ENCODE measurements around the gene KCNT2.
"Not testable (repeated sequence)": the region's sequence is repeated elsewhere in the genome, so short reads cannot be mapped to it uniquely, and the experiment has no call there.

The KCNT2 gene

DNA sequence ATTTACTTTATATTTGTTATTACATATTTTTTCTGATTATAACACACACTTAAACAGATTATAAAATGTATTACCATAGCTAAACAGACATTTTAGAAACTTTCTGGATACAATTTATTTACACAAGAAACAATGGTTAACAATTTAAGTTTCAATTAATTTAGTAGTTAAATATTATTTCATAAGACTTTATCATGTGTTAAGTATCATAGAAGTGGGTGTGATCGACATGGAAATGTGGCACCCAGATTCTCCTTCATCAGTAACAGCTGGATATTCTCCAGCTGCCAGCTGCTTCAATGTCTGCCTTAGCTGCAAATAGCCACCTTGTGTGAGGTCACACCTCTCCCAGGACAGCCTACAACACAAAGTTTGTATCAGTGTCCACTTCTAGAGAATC lies 97.8 kb downstream of the KCNT2 start:
- no peak for DNase-seq

DNA sequence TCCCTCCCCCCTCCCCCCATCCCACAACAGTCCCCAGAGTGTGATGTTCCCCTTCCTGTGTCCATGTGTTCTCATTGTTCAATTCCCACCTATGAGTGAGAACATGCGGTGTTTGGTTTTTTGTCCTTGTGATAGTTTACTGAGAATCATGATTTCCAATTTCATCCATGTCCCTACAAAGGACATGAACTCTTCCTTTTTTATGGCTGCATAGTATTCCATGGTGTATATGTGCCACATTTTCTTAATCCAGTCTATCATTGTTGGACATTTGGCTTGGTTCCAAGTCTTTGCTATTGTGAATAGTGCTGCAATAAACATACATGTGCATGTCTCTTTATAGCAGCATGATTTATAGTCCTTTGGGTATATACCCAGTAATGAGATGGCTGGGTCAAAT lies 104.0 kb downstream of the KCNT2 start:
- DNase-seq: not testable (repeated sequence)

DNA sequence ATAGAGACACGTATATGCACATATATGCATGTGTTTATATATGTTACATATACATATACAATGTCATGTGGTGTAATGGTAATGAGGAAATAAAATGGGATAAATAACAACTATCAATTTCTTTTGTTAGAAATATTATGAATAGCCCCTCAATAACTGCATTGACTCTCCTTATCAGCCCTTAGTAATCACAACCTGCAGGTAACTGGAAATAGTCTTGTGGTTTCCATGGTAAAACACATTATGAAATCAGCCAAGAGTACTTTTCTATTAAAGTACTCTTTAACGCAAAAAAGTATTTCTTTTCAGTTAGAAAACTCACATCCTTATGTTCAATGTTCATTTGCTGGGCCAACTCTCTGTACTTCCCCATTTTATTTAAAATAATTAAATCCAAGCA lies 105.8 kb downstream of the KCNT2 start:
- no peak for DNase-seq

DNA sequence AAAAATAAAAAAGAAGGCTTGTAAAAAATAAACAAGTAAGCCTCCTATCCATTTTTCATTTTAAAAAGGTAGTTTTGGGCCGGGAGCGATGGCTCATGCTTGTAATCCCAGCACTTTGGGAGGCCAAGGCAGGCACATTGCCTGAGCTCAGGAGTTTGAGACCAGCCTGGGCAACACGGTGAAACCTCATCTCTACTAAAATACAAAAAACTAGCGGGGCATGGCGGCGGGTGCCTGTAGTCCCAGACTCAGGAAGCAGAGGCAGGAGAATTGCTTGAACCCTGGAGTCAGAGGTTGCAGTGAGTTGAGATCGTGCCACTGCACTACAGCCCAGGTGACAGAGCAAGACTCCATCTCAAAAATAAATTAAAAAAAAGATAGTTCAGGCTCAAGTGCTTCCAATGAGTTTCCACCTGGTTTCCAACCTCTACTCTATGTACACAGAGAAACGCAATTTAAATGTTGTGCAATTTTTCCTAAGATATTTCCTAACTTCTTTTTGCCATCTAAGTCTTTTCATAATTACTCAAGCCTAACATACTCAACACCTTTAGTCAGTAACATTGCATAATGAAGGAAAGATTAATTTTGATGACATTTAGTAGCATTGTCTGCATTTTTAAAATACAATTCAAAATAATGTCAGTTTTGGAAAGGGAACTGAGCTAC lies 106.3 kb downstream of the KCNT2 start:
- no peak for DNase-seq

DNA sequence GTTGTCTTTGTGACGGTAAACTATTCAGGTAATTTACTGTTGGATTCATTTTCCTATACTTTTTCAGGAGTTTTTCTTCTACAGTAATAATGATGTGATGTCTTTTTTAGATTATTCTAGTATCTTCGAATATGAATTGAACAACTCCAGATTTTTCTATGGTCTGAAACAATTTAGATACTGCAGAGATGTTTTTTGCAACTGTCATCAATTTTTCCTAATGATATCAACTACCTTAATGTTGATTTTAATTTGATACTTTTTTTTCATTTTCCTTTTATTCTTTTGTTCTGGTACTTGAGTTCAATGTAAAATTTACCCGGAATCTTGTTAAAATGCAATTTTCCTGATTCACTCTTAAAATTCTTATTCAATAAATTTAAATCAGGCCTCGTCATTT lies 110.4 kb downstream of the KCNT2 start:
- no peak for DNase-seq

DNA sequence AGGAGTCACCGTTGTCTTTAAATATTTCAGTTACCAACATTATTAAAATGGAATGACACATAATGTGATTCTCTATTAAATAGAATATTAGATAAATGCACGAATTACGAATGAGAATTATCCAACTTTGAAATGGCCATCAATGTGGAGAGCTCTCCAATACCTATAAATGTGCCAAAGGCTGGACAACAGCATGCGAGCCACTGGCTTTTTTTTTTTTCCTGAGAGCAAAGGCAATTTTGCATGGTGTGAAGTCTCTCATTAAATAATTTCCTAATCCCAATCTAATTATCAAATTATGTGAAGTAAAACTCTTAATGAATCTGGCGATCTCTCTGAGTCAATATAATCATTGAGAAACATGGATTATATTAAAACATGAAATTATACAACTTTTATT lies 113.5 kb downstream of the KCNT2 start:
- no peak for DNase-seq

DNA sequence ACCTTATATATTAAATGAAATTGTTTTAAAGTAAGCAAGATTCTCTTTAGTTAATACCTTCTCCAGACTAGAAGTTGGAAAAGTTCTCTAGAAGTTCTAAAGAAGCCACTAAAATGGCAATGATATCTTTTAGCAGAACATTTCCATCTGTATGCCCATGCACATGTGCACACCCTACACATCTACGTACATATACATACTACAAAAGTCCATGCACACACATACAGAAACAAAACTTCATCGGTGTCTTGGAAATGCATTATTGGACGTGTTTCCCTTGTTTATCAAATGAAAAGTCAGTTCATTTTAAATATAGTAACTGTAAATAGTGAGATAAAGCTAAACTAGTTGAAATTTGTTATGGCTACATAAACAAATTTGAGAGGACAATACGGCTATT lies 114.4 kb downstream of the KCNT2 start:
- DNase-seq: no peak

DNA sequence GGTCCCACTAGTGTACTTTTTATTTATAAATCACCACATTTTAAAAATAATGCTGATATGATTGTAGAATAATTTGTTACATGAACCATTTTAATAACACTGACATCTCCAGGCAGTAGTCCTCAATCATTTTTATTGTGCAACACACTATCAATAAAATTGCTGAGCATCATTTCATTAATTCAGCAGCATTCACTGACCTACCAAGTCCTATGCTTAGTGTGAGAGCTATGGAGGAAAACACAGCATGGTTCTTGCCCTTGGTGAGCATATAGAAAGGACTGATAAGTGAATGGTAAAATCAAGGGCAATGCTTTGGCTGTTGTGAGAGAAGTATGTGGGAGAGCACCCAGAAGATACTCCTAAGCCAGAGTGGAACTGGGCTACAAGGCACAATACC lies 119.7 kb downstream of the KCNT2 start:
- DNase-seq: no peak

DNA sequence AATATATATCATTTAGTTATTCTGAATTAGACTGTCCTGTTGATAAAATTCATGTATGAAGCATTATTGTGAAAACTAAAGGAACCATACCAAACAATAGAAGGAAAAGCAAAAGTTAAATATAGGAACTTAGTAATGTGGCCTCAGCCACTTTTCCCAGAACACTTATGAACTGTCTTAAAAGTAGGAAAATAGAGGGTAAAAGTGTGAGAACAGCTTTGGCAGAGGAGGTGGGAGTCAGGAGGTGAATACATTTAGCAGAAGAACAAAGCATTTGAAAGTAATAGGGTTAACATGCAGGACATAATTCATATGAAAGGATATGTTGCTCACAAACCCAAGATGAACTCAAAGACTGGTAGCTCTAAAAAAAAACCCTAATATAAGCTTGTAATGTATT lies 121.9 kb downstream of the KCNT2 start:
- no peak for DNase-seq

DNA sequence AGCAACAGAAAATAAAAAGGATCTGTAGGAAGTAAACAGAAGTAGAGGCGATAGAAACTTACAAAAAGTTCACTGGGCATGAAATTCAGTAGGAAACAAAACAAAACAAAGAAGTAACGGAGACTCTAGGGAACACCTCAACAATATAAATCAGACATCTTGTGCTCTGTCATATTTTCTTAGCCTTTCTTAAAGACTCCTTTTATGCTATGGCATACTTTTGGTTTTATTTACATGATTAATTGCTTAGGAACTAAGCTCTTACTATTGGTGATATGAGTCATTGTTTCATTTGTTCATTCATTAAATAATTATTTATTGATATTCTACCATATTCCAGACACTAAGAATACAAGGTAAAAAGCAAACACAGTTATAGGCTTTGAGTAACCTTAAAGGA lies 126.6 kb downstream of the KCNT2 start:
- no peak for DNase-seq

DNA sequence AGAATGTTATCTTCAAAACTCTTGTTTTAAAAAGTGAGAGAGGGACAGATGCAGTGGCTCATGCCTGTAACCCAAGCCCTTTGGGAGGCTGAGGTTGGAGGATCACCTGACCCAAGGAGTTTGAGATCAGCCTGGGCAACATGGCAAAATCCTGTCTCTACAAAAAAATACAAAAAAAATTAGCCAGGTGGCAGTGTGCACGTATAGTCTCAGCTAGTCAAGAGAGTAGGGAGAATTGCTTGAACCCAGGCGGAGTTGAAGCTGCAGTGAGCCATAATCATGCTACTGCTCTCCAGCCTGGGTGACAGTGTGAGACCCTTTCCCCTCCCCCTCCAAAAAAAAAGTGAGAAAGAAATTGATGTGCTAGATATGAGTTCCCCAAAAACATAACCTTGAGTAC lies 131.0 kb downstream of the KCNT2 start:
- DNase-seq: no peak

DNA sequence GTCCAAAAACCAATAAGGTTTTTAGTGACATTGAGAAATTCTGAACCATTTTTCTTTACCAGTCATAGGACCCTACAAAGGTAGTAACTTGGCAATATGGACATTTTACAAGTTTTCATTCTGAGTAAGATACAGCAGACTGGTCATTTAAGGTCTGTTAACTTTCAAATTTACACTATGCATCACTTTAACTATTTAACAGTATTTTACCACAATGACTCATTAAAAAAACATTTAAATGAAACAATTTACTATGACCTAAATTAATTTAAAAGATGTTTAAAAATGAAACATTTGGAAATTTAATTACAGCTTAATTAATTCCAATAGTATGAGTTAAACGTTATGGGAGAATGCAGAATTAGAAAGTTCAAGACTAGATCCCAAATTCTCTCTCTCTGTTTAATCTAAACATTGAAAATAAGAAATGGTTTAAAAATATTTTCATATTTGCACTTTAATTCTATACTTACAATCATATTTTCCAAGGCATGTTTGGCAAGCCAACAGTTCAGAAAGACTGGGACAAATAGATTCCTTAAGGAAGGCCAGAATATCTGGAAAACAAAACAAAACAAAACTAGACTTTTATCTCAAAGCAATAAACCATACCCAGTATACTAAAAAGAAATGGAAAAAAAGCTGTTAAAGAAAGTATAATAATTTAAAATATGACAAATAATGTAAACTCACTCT lies 140.9 kb downstream of the KCNT2 start:
- no peak for DNase-seq

DNA sequence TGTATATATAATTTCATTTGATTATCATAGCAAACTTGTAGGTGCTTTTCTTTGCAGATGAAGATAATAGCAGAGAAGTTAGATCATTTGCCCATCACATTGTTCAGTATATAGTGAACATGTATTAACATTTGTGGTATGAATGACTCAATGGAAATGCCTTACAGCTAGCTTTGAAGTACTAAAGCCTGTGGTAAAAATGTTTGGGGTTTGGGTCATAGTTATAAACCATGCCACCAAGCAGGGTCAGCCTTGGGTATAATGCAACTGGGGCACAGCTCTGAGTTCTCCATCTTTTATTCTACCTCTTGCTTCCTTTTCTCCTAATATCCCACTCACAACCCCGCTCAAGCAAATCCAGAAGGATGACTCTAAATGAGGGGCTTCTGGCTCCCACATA lies 141.6 kb downstream of the KCNT2 start:
- DNase-seq: no peak

DNA sequence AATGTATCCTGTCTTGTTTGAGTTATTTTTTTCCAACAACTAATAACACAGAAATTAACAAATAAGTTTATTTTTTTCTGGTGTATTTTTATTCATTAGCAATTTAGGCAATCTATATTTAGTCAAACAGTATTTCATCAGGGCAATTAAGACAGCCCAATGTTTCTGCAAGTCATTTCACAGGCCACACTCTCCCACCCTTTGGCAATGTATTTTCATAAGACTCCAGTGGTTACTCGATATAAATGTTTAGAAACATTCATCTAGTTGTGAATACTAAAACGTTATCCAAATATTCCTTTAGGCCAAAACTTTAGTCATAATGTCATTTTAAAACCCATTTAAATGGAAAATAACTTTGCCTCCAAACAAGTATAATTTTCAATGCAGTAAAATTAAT lies 142.1 kb downstream of the KCNT2 start:
- no peak for DNase-seq

DNA sequence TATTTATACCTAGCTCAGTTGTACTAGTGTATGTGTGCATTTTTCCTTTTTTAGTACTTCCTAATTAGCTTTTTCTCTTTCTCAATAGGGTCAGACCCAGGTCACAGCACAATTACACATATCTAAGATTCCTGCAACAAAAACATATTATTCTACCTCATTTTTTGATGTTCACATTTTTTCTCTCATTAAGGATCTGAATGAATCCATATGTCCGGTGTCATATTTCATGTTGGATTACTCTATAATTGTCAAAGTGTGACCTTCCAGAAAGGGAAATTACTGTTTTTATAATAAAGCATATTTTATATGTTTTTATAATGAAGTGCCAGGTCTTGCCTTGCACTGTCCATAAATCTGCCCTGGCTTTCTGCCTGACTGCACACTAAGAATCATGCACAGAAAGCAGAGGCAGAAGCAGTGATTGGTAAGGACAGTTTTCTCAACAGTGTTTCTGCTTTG lies 143.7 kb downstream of the KCNT2 start:
- DNase-seq: no peak

DNA sequence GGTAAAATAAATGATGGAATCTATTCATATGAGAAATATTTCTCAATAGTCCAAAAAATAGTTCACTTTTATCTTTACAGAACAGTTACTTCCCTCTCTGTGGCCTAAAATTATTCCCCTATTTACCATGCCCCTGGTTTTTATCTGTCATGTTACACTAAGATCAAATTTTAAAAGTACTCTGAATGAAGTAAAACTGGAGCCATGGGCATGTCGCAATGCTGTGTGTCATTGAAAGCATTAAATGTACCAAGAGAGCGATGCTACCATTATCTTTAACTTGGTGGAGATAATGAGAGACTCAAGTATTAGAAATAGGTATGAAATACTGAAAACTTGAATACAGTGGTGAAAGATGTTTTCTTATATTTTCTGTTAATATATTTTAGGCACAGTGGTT lies 146.2 kb downstream of the KCNT2 start:
- DNase-seq: no peak

DNA sequence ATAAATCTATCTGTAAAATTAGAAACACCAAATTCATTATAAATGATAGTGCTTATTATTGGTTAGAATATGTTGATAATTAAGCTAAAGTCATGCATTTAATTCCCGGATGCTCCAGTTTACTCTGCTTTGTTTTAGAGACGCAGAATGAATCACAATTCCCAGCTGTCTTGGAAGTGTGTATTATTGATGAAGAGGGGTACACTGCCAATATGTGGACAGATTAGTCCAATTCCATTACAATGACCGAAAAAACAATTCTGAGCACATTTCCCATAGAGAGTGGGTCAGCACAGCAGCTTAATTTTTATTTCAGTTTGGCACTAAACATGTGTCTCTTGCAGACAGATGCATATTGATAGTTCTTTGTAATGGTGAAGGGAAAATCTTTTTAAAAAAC lies 146.7 kb downstream of the KCNT2 start:
- DNase-seq: no peak

DNA sequence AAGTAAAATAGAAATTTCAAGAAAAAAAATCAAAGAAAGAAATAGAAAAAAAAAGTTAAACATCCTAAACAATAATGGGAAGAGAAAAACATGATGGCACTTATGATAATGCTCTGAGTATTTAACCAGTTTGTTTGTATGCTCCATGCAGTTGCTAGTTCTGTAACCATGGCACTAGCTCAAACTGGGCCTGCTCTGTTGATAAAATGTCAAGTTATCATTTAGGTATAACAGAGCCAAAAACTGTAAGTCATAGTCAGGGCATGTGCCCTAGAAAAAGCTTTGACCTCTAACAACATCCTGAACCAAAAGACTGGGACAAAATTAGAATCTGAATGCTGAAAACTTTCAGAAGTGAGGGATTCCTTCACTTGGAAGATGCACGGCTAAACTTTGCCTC lies 148.9 kb downstream of the KCNT2 start:
- no peak for DNase-seq

DNA sequence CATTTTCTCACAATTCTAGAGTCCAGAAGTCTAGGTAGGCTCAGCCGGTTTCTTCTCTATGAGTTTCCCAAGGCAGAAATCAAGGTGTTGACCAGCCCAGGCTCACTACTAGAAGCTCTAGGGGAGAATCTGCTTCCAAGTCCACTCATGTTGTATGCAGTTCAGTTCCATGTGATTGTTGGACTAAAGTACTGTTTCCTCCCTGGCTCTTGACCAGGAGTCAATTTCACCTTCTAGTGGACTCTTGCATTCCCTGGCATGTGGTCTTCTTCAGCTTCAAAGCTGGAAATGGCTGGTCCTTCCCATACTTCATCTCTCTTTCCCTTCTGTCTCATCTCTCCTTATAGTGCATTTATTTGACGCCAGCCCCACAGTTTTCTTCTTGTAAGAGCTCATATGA lies 153.4 kb downstream of the KCNT2 start:
- DNase-seq: no peak

DNA sequence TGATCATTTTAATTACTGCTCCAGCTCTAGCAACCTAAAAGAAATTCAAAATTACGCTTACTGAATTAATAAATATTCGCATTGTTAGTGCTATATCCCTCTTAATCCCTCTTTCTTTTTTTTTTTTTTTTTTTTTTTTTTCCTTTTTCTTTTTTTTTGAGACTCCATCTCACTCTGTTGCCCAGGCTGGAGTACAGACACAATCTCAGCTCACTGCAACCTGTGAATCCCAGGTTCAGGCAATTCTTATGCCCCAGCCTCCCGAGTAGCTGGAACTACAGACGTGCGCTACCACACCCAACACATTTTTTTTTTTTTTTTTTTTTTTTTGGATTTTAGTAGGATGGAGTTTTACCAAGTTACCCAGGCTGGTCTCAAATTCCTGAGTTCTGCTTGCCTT lies 157.1 kb downstream of the KCNT2 start:
- DNase-seq: no peak

DNA sequence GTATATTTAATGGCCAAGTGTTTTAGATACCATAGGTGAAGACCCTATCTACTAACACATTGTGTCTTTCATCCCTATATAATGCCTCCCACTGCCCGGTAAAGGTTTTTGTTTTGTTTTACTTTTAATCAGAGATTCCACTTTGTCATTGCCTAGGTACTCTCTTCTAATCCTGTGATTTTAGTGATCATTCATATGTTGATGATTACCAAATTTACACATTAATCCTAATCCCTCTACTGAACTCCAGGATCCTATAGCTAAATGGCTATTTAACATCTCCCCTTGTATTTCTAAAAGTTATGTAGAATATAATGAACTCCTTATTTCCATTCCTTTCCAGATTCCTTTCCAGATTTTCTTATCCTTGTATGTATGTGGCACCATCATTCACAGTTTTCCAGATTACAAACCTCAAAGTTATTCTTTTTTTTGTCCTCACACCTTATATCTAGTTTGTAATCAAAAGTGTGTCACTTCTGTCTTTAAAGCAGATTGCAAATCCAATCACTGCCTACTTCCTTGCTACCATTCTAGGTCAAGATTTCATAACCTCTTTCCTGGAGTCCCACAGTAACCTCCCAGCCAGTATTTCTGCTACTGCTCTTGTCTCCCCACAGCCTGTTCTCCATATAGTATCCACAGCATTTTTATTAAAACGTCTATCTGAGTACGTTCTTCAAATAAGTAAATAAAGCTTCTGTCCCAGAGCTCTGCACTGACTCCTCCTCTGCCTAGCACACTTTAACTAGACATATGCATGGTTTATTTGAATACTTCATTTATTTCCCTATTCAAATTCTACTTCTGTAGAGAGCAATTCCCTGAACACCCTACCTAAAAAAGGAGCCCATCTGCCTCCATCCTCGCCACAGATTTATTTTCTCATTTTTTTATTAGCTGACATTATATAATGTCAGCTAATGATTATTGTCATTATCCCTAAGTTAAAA lies 157.8 kb downstream of the KCNT2 start:
- no peak for DNase-seq

DNA sequence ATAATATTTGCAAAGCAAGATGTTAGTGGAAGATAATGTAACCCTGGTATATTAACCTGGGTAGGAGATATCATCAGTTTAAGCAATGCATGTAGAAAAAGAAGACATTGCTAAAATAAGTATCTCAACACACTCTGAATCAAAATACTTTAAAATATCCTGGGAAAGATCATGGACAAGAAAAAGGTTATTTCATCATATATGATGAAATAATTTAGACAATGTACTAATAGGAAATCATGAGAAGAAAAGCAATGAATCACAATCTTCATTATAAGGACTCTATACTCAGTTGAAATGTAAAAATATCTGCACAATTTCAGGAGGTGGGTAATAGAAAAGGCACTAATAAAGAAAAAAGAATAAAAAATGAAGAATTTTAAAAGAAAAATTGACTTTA lies 158.8 kb downstream of the KCNT2 start:
- no peak for DNase-seq

DNA sequence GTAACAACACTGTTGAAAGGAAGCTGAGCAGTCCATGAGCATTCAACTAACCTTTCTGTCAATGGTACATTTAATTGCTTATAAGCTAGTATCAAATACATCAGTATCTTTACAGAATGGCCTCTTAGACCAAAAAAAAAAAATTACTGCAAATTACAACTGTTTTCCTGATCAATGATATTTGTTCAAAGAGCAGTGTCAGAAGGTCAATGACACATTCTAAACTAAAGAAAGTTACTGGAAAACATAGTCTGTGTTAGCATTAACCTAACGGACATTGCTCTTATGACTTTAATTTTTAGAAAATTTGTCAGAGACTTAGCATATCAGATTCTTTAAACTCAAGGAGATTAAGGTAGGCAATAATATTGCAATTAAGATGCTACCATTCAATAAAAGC lies 162.5 kb downstream of the KCNT2 start:
- DNase-seq: no peak

DNA sequence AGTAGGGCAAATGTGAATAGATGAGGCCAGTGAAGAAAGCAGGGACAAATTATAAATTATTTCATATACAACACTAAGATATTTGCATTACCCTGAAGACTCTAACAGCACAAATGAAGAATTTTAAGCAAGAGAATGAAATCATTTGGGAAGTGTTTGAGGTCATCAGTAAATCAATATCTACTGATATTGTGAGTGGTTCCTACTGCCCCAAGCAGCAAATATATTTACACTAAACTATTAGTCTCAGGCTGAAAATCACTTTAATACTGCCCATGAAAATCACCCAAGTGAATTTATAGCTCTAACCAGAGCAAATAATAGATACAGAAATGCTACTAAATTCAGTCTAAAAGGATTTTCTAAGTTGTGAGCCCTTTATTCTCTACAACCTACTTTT lies 163.6 kb downstream of the KCNT2 start:
- no peak for DNase-seq
